ENCODE results near the gene FBLN2. TPM values are rescaled to one million over a fixed set of nuclear protein-coding genes. Genes with fewer than 3 reads are reported as not detected.

The FBLN2 gene
- total and polyA plus RNA-seq, 5 donors from 2014 or later: not detected

DNA sequence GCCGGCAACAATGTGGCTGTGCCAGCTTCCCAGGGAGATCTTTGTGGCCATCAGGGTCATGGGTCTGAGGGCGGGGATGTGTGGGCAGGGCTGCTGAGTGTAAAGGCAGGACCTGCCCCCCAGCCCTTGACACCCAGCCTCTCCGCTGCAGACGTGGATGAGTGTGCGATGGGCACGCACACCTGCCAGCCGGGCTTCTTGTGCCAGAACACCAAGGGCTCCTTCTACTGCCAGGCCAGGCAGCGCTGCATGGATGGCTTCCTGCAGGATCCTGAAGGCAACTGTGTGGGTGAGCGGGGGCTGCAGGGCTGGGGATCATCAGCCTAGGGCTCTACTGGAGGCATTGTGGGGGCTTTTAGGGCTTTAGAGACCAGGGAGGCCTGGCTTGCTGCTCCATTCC lies 78.8 kb downstream of the FBLN2 start:
- Mint-ChIP-seq H3K4me3 (no peak overlapping the region), H3K27me3 (no peaks in the 10 kb centered on the region), H3K9me3 (peaks cover 0 to 5% (median 0%) of the 10 kb centered on the region in 7 donors), H3K4me1 (no peaks in the 10 kb centered on the region), H3K27ac (no peak overlapping the region), H3K36me3 (no peaks in the 10 kb centered on the region)
- DNase-seq (no peak), ATAC-seq (ENCODE audit: low read depth in 2 of 2) (no peak)
- H3K27me3 ChIP-seq (ENCODE audit: control insufficient read depth, insufficient read depth, low read length): no peaks in the 10 kb centered on the region
- H3K4me3 ChIP-seq (ENCODE audit: low read depth, low read length): no peak overlapping the region
- no peak overlapping the region for H3K27ac ChIP-seq (ENCODE audit: insufficient read depth, low read length, poor library complexity, severe bottlenecking)
- H3K4me1 ChIP-seq (ENCODE audit: control insufficient read depth, insufficient read depth, low read length, poor library complexity, severe bottlenecking): no peaks in the 10 kb centered on the region
- no peaks in the 10 kb centered on the region for H3K9me3 ChIP-seq (ENCODE audit: control insufficient read depth in 2 of 2, low read length in 2 of 2)
- no peaks in the 10 kb centered on the region for H3K36me3 ChIP-seq (ENCODE audit: control insufficient read depth, insufficient read depth, low read length)

- no peak overlapping the region for H3K4me3 Mint-ChIP-seq
- no peaks in the 10 kb centered on the region for H3K36me3 ChIP-seq (ENCODE audit: control insufficient read depth, insufficient read depth, low read length)
- DNase-seq: no peak
- no peak for ATAC-seq (ENCODE audit: low read depth in 2 of 2)
- no peaks in the 10 kb centered on the region for H3K4me1 ChIP-seq (ENCODE audit: control insufficient read depth, insufficient read depth, low read length, poor library complexity, severe bottlenecking)
- no peak overlapping the region for H3K27ac Mint-ChIP-seq
- no peak overlapping the region for H3K4me3 ChIP-seq (ENCODE audit: low read depth, low read length)
- no peak overlapping the region for H3K27ac ChIP-seq (ENCODE audit: insufficient read depth, low read length, poor library complexity, severe bottlenecking)
- no peaks in the 10 kb centered on the region for H3K27me3 Mint-ChIP-seq
- H3K9me3 Mint-ChIP-seq: peaks cover 0 to 5% (median 0%) of the 10 kb centered on the region in 7 donors
- H3K27me3 ChIP-seq (ENCODE audit: control insufficient read depth, insufficient read depth, low read length): no peaks in the 10 kb centered on the region
- H3K36me3 Mint-ChIP-seq: no peaks in the 10 kb centered on the region
- H3K4me1 Mint-ChIP-seq: no peaks in the 10 kb centered on the region
- no peaks in the 10 kb centered on the region for H3K9me3 ChIP-seq (ENCODE audit: control insufficient read depth in 2 of 2, low read length in 2 of 2)
These were observed 79.5 kb downstream of the FBLN2 start for GRCh38 chr3:13628432-13628831.

GRCh38 chr3:13628841-13629551 lies 80.1 kb downstream of the FBLN2 start:
- Mint-ChIP-seq H3K4me1 (no peaks in the 10 kb centered on the region), H3K4me3 (no peak overlapping the region), H3K36me3 (no peaks in the 10 kb centered on the region), H3K27me3 (no peaks in the 10 kb centered on the region), H3K27ac (no peak overlapping the region), H3K9me3 (peaks cover 0 to 5% (median 0%) of the 10 kb centered on the region in 7 donors)
- no peak for ATAC-seq (ENCODE audit: low read depth in 2 of 2)
- Histone ChIP-seq H3K36me3 (ENCODE audit: control insufficient read depth, insufficient read depth, low read length) (no peaks in the 10 kb centered on the region), H3K9me3 (ENCODE audit: control insufficient read depth in 2 of 2, low read length in 2 of 2) (no peaks in the 10 kb centered on the region), H3K27ac (ENCODE audit: insufficient read depth, low read length, poor library complexity, severe bottlenecking) (no peak overlapping the region), H3K4me1 (ENCODE audit: control insufficient read depth, insufficient read depth, low read length, poor library complexity, severe bottlenecking) (no peaks in the 10 kb centered on the region), H3K4me3 (ENCODE audit: low read depth, low read length) (no peak overlapping the region), H3K27me3 (ENCODE audit: control insufficient read depth, insufficient read depth, low read length) (no peaks in the 10 kb centered on the region)
- no peak for DNase-seq

- Mint-ChIP-seq H3K27me3 (no peaks in the 10 kb centered on the region), H3K36me3 (no peaks in the 10 kb centered on the region), H3K27ac (no peak overlapping the region), H3K4me1 (no peaks in the 10 kb centered on the region), H3K4me3 (no peak overlapping the region), H3K9me3 (peaks cover 0 to 5% (median 0%) of the 10 kb centered on the region in 7 donors)
- Histone ChIP-seq H3K27me3 (ENCODE audit: control insufficient read depth, insufficient read depth, low read length) (no peaks in the 10 kb centered on the region), H3K36me3 (ENCODE audit: control insufficient read depth, insufficient read depth, low read length) (no peaks in the 10 kb centered on the region), H3K27ac (ENCODE audit: insufficient read depth, low read length, poor library complexity, severe bottlenecking) (no peak overlapping the region), H3K9me3 (ENCODE audit: control insufficient read depth in 2 of 2, low read length in 2 of 2) (no peaks in the 10 kb centered on the region), H3K4me1 (ENCODE audit: control insufficient read depth, insufficient read depth, low read length, poor library complexity, severe bottlenecking) (no peaks in the 10 kb centered on the region), H3K4me3 (ENCODE audit: low read depth, low read length) (no peak overlapping the region)
- DNase-seq (no peak), ATAC-seq (ENCODE audit: low read depth in 2 of 2) (no peak)
These were observed 80.7 kb downstream of the FBLN2 start for GRCh38 chr3:13629644-13630043.

- Histone ChIP-seq H3K27ac (ENCODE audit: insufficient read depth, low read length, poor library complexity, severe bottlenecking) (no peak overlapping the region), H3K4me3 (ENCODE audit: low read depth, low read length) (no peak overlapping the region), H3K27me3 (ENCODE audit: control insufficient read depth, insufficient read depth, low read length) (no peaks in the 10 kb centered on the region), H3K9me3 (ENCODE audit: control insufficient read depth in 2 of 2, low read length in 2 of 2) (no peaks in the 10 kb centered on the region), H3K4me1 (ENCODE audit: control insufficient read depth, insufficient read depth, low read length, poor library complexity, severe bottlenecking) (no peaks in the 10 kb centered on the region), H3K36me3 (ENCODE audit: control insufficient read depth, insufficient read depth, low read length) (no peaks in the 10 kb centered on the region)
- peaks cover 0 to 1% (median 0%) of the 10 kb centered on the region in 7 donors for H3K9me3 Mint-ChIP-seq
- no peaks in the 10 kb centered on the region for H3K36me3 Mint-ChIP-seq
- DNase-seq (no peak), ATAC-seq (ENCODE audit: low read depth in 2 of 2) (no peak)
- no peak overlapping the region for H3K27ac Mint-ChIP-seq
- H3K4me1 Mint-ChIP-seq: no peaks in the 10 kb centered on the region
- no peaks in the 10 kb centered on the region for H3K27me3 Mint-ChIP-seq
- no peak overlapping the region for H3K4me3 Mint-ChIP-seq
These were observed 82.3 kb downstream of the FBLN2 start for GRCh38 chr3:13631256-13631655.

- no peaks in the 10 kb centered on the region for H3K36me3 Mint-ChIP-seq
- H3K27ac Mint-ChIP-seq: no peak overlapping the region
- ATAC-seq (ENCODE audit: low read depth in 2 of 2): no peak
These were observed 84.3 kb downstream of the FBLN2 start for GRCh38 chr3:13633176-13633575.

GRCh38 chr3:13634151-13634550 lies 85.2 kb downstream of the FBLN2 start:
- no peaks in the 10 kb centered on the region for H3K4me1 ChIP-seq (ENCODE audit: control insufficient read depth, insufficient read depth, low read length, poor library complexity, severe bottlenecking)
- no peaks in the 10 kb centered on the region for H3K36me3 ChIP-seq (ENCODE audit: control insufficient read depth, insufficient read depth, low read length)
- H3K9me3 Mint-ChIP-seq: peaks cover 0 to 1% (median 0%) of the 10 kb centered on the region in 7 donors
- ATAC-seq (ENCODE audit: low read depth in 2 of 2) (no peak), DNase-seq (no peak)
- no peaks in the 10 kb centered on the region for H3K9me3 ChIP-seq (ENCODE audit: control insufficient read depth in 2 of 2, low read length in 2 of 2)
- no peak overlapping the region for H3K4me3 ChIP-seq (ENCODE audit: low read depth, low read length)
- no peaks in the 10 kb centered on the region for H3K4me1 Mint-ChIP-seq
- no peak overlapping the region for H3K4me3 Mint-ChIP-seq
- H3K27me3 Mint-ChIP-seq: no peaks in the 10 kb centered on the region
- no peak overlapping the region for H3K27ac Mint-ChIP-seq
- H3K36me3 Mint-ChIP-seq: no peaks in the 10 kb centered on the region
- no peaks in the 10 kb centered on the region for H3K27me3 ChIP-seq (ENCODE audit: control insufficient read depth, insufficient read depth, low read length)
- no peak overlapping the region for H3K27ac ChIP-seq (ENCODE audit: insufficient read depth, low read length, poor library complexity, severe bottlenecking)

More at GRCh38 chr3:13633176-13633575, 84.3 kb downstream of the FBLN2 start:
- H3K4me1 ChIP-seq (ENCODE audit: control insufficient read depth, insufficient read depth, low read length, poor library complexity, severe bottlenecking): no peaks in the 10 kb centered on the region
- H3K4me1 Mint-ChIP-seq: no peaks in the 10 kb centered on the region
- no peak overlapping the region for H3K27ac ChIP-seq (ENCODE audit: insufficient read depth, low read length, poor library complexity, severe bottlenecking)
- DNase-seq: no peak
- no peak overlapping the region for H3K4me3 Mint-ChIP-seq
- H3K9me3 ChIP-seq (ENCODE audit: control insufficient read depth in 2 of 2, low read length in 2 of 2): no peaks in the 10 kb centered on the region
- no peaks in the 10 kb centered on the region for H3K27me3 Mint-ChIP-seq
- H3K4me3 ChIP-seq (ENCODE audit: low read depth, low read length): no peak overlapping the region
- no peaks in the 10 kb centered on the region for H3K27me3 ChIP-seq (ENCODE audit: control insufficient read depth, insufficient read depth, low read length)
- H3K9me3 Mint-ChIP-seq: peaks cover 0 to 1% (median 0%) of the 10 kb centered on the region in 7 donors
- H3K36me3 ChIP-seq (ENCODE audit: control insufficient read depth, insufficient read depth, low read length): no peaks in the 10 kb centered on the region

DNA sequence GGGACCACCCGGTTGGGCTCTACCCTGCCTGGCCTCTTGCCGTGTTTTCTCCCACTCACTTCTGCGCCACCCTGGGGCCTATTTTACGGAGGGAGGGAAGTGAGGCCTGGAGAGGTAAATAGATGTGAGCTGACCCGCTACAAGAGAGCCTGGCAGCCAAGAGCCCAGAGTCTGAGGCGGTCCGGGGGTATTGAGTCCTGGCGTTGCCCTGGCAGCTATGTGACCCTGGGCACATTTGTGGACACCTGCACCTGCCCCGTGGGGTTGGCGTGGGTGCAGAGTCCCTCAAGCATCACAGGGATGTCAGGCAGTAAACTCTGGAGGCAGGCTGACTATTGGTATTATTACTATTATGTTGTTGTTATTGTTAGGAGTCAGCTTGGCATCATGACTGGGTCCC lies 85.7 kb downstream of the FBLN2 start:
- no peak overlapping the region for H3K27ac Mint-ChIP-seq
- Histone ChIP-seq H3K4me3 (ENCODE audit: low read depth, low read length) (no peak overlapping the region), H3K4me1 (ENCODE audit: control insufficient read depth, insufficient read depth, low read length, poor library complexity, severe bottlenecking) (no peaks in the 10 kb centered on the region), H3K9me3 (ENCODE audit: control insufficient read depth in 2 of 2, low read length in 2 of 2) (no peaks in the 10 kb centered on the region), H3K36me3 (ENCODE audit: control insufficient read depth, insufficient read depth, low read length) (no peaks in the 10 kb centered on the region), H3K27ac (ENCODE audit: insufficient read depth, low read length, poor library complexity, severe bottlenecking) (no peak overlapping the region), H3K27me3 (ENCODE audit: control insufficient read depth, insufficient read depth, low read length) (no peaks in the 10 kb centered on the region)
- DNase-seq (no peak), ATAC-seq (ENCODE audit: low read depth in 2 of 2) (no peak)
- H3K36me3 Mint-ChIP-seq: no peaks in the 10 kb centered on the region
- no peak overlapping the region for H3K4me3 Mint-ChIP-seq
- no peaks in the 10 kb centered on the region for H3K4me1 Mint-ChIP-seq
- no peaks in the 10 kb centered on the region for H3K9me3 Mint-ChIP-seq
- no peaks in the 10 kb centered on the region for H3K27me3 Mint-ChIP-seq

Data from CD4-positive, CD25-positive, alpha-beta regulatory T cell (primary cell).